HG02623 (cell line): ENCODE results near the gene SAMD4A.
A peak's percentile ranks its signal among the peaks of the same experiment; 100 is the strongest.

ENCODE experiments used
- ATAC-seq: cut with Tn5 transposase; IDR thresholded peaks from one replicate; pipeline ENCODE4 v1.9.1; 2021; ENCODE audit warnings: moderate library complexity; ENCODE audit not compliant: unreplicated experiment

Gene SAMD4A, protein sequence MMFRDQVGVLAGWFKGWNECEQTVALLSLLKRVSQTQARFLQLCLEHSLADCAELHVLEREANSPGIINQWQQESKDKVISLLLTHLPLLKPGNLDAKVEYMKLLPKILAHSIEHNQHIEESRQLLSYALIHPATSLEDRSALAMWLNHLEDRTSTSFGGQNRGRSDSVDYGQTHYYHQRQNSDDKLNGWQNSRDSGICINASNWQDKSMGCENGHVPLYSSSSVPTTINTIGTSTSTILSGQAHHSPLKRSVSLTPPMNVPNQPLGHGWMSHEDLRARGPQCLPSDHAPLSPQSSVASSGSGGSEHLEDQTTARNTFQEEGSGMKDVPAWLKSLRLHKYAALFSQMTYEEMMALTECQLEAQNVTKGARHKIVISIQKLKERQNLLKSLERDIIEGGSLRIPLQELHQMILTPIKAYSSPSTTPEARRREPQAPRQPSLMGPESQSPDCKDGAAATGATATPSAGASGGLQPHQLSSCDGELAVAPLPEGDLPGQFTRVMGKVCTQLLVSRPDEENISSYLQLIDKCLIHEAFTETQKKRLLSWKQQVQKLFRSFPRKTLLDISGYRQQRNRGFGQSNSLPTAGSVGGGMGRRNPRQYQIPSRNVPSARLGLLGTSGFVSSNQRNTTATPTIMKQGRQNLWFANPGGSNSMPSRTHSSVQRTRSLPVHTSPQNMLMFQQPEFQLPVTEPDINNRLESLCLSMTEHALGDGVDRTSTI

DNA sequence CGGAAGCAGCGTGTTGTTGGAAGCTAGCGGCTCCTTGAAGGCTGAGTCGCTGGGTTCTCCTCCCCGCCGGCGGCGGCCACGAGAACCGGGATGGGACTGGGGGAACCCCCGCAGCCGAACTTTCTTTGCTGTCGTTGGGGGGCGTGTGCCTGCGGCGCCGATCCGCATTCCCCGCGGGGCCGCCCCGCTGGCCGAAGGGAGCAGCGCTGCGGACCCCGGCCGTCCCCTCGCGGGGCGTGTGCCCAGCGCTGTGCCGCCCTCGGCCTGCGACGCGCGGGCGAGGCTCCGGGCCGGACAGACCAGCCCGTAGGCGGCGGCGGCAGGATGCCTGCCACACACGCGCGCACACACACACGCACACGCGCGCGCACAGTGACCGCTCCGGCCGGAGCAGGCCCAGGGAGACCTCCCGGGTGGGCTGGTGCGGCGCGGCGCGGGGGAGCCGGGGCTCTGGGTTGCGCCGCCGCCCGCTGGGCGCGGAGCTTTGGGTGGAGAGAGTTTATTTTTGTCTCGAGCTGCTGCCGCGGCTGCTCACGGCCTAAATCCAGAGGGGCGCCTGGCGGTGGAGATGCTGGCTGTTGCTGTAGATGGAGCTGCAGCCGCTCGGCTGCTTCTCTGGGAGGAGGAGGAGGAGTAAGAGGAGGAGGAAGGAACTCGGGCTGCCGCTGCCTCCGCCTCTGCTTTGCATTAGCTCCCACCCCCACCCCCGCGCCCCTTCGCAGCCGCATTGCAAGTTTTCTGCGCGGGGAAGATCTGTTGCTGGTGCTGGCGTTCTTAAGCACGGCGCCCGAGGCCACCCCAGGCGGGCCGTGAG lies at the start of gene SAMD4A:
Gene SAMD4A, plus strand, starts transcription at position 719 of the 814 bp plus-strand sequence. CDS start 789 bp downstream, outside the sequence.
- ATAC-seq = peak; percentile 36

DNA sequence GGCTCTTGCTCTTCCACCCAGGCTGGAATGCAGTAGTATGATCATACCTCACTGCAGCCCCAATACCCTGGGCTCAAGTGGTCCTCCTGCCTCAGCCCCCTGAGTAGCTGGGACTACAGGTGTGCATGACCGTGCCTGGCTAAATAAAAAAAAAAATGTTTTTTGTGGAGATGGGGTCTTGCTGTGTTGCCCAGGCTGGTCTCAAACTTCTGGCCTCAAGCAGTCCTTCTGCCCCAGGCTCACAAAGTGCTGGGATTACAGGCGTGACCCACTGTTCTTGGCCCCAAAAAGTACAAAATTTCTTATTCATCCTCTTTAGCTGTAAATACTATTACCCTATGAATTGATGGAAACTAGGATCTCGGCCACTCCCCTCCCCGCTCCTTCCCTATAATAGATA lies 42.5 kb upstream of the SAMD4A start:
- ATAC-seq = no peak

DNA sequence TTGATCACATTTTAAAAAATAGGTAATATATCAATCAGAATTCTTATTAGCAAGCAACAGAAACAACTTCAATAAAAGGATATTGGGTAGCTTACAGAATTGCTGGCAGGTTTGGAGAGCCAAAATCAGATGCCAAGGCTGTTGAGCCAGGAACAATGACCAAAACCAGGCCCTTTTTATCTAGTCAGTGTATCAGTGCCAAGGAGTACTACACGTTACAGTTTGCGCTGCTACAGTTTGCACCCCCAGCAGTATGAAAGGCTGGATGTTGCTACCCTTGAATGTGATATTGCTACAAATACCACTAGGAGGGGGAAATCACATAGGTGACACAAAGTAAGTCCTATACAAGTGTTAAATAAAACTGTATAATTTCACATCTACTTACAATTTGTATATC lies 38.0 kb upstream of the SAMD4A start:
- no peak for ATAC-seq

DNA sequence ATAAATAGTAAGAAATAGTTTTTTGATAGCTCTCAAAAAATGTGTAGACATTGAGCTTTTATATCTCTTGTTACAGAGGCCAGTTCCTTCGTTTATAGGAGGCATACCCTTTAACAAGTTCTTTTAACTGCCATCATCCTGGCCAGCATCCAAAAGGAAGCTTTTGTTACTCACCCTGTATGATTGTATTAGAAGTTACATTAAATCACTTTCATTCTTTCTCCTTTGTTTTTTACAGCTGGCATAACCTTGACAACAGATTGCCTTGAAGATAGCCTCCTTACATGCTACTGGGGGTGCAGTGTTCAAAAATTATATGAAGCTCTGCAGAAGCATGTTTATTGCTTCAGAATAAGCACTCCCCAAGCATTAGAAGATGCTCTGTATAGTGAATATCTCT lies 37.1 kb upstream of the SAMD4A start:
- no peak for ATAC-seq

DNA sequence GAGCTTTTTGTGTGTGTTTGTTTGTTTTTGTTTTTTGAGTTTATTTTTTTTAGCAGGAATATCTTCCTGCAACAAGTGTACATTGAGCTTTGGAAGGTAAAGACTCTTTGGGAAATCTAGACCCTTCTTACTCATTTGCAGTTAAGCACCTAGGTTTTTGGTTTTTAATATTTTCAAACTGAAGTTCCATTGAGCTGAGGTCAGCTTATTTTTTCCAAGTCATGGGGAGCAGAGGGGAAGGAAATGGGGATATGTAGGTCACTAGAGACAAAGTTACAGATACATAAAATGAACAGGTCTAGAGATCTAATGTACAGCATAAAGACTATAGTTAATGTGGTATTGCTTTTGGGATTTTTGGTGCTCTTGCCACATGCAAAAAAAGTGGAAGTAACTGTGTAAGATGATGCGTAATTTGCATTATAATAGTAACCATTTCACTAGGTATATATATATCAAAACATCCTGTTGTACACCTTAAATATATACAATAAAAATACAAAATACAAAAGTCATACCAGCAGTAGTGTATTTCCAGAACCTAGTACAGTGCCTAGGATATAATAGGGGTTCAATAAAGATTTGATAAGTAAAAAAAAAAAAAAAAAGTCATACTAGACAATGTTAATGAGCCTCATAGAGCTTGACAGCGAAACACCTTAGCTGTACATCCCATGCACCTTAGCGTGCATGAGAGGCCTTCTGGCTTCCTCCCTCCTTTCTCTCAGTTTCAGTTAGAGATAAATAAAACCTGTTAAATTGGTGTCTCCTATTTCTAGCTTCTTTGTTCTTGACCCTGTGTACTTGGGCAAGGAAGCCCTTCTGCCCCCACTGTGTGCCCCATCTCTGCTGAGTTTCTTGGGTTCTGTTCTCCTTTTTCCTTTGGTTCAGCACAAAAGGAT lies 34.6 kb upstream of the SAMD4A start:
- peak; percentile 86 for ATAC-seq

DNA sequence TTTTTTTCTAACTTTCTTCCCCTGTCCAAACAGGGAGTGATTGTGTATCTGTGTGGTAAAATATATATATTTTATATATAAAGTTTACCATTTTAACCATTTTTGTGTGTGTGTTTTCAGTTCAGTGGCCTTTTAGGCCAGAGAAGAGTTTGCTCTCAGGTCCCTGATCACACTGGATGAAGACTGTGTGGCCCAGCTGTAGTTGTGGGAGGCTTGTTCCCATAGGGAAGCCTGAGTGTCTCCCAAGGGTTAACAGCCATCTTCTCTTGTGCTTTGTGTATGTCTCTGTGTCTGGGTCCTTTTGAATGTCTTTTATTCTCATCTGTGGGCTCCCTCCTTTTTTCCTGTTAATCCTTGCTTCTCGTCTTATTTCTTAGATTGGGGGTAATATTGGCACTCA lies 33.8 kb upstream of the SAMD4A start:
- ATAC-seq = no peak

DNA sequence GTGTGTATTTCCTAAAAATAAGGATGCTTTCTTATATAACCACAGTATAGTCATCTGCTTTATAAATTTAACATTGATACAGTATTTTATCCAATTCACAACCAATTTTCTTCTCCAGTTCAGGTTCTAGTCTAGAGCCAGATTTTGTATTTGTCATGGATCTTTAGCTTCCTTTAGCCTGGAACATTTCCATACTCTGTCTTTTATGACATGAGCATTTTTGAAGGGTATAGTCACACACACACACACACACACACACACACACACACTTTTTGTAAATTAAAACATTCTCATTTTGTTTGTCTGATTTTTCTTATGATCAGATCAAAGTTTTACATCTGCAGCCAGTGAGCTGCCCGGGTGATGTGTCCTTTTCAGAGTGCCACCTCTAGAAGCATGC lies 31.8 kb upstream of the SAMD4A start:
- no peak for ATAC-seq

DNA sequence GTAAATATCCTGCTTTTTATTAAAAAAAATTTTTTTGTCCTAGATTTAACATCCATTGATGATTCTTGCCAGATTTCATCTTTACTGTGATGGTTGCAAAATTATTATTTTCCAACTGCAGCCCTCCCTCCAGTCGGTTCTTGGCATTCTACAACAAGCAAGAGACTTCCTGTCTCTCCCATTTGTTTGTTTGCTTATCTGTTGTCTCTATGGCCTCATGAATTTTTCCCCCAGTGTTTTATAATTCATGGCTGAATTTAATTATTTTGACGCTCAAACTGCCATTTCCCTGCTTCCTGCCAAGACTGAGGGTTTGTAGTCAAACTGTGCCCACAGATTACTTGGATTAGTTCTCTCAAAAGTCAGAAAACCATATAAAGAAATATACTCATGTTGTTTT lies 31.3 kb upstream of the SAMD4A start:
- ATAC-seq = no peak

DNA sequence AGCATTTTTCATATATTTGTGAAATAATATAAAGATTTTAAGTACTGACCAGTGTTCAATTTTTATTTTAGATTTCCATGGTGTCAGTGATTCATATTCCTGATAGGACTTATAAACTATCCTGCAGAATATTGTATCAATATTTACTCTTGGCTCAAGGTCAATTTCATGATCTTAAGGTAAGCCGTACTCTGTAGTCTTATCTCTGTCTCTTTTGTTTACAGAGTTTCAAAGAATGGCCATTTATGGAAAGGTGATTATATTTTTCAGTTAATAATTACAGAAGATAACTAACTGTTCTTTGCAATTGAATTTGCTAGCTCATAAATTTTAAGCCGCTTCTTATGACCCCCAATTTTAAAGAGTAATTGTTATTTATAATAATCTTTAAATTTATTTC lies 29.3 kb upstream of the SAMD4A start:
- ATAC-seq = no peak

DNA sequence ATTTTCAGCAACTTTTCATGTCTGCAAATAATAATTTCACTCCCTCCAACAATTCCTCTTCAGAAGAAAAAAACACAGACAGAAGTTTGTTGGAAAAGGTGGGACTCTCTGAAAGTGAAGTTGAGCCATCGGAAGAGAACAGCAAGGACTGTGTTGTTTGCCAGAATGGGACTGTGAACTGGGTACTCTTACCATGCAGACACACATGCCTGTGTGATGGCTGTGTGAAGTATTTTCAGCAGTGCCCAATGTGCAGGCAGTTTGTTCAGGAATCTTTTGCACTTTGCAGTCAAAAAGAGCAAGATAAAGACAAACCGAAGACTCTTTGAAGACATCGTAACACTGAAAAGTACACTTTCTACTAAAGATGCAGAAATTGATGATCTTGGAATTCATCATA lies 28.9 kb upstream of the SAMD4A start:
- ATAC-seq = no peak

DNA sequence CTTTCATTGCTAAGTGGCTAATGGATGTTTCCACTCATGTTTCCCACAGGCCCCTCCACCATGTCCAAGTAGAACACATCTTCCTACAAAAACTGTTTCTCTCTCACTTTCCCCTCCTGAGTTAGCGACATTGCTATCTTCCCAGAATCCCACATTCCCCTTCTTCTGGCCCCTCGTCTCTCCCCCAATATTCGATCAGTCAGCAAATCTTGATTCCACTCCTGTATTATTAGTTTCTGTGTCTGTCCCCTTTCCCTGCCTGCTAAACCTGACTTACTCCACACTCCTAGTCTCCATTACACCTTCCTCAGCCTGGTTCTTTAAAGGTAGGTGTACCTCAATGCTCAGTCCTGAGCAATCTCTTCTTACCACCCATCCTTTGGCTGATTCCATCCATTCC lies 19.3 kb upstream of the SAMD4A start:
- ATAC-seq = no peak

DNA sequence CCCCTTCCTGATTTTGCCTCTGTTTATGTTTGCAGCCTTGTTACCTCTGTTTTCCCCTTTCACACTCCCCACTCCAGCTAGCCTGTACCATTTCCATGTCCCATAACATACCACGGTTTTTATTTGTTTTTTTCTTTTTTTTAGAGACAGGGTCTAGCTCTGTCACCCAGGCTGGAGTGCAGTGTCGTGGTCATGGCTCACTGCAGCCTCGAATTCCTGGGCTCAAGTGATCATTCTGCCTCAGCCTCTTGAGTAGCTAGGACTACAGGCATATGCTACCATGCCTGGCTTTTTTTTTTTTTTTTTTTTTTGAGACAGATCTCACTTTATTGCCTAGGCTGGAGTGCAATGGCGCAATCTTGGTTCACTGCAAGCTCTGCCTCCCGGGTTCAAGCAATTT lies 18.4 kb upstream of the SAMD4A start:
- ATAC-seq = no peak

DNA sequence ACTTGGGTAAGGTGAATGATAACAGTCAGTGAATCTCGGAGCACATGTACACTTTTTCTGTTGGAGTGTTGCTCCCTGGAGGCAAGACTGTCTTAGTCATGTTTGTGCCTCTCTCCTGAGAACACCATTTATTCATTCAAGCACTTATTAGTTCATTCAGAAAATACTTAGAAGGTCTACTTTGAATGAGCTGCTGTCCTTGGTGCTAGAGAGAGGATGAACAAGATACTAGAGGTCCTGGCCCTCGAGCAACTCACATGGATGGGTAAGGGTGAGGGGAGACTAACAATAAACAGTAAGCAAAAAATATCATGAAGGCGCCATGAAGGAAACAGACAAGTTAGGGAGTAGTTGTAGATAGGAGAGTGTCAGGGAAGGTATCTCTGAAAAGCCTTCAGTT lies 17.1 kb upstream of the SAMD4A start:
- ATAC-seq = no peak

DNA sequence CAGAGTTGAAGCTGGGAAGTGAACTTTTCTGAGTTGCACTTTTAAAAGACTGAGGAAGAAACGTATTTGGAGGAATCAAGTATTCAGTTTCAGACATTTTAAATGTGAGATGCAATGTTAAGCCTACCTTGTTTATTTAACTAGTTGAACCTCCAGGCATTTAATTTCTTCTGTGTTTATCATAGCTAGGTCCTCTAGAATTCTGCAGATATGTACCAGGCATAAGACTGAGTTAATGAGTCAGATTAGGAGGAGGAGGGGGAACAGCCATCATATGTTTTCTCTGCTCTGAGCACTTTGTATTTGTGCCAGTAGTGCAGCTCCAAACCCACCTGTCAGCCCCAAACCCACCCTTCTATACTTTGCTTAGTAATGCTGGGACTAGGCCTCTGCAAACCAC lies 16.4 kb upstream of the SAMD4A start:
- no peak for ATAC-seq

DNA sequence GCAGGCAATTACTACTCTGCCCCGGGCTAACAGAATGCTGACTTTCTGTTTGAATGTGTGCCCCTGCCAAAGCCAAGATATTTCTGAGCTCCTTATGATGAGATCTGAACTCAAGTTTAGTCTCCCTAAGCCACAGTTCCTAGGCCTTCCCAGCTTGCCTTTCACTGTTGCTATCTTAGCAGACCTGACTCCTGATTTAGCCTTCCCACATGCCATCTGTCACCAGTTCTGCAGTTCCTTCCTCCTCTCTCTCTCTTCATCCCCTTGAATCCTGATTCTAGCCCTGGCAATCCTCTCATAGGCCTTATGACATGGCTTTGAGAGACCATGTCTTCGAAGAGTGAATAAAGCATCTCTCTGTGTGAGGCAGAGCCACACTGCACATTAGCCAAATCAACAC lies 12.5 kb upstream of the SAMD4A start:
- no peak for ATAC-seq

DNA sequence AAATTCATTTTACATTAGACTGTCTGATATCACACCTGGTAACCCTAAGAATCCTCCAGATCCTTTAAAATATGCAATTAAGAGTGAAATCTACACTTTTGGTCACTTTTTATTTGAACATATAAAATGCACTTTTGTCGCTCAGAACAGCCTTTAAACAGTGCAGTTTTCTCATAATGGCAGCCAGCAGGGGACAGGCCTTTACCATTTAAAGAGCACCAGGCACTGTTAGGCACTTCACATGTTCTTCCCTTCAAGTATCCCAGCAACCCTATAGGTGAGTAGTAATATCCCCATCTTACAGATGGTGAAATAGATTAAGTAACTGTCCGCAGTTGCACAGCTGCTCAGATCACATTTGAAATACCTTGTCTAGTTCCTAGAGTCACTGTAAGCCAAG lies 11.3 kb upstream of the SAMD4A start:
- ATAC-seq = no peak

DNA sequence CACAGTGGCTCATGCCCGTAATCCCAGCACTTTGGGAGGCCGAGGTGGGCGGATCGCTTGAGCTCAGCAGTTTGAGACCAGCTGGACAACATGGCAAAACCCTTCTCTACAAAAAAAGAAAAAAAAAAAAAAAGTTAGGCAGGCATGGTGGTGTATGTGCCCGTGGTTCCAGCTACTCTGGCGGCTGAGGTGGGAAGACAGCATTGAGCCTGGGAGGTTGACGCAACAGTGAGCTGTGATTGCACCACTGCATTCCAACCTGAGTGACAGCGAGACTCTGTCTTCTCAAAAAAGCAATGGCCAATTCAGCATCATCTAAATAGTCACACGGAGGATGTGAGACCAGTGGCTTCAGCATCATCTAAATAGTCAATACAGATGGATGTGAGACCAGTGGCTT lies 10.4 kb upstream of the SAMD4A start:
- ATAC-seq = no peak

DNA sequence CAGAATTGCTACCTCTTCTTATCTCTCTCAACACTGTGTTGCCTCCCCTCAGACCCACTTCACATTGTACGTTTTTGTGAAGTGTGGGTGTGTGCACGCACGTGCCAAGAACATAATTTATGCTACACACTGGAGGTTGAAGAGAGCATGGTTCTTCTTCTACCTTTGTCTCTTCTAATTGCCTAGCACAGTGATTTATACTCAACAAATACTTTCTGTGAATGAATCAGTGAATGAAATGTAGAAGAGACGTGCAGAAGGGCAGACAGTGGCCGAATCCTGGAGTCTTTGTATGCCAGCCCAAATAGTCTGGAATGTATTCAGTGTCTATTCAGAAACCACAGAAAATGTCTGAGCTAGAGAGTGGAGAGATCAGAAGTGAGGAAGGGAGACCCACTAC lies 4.6 kb upstream of the SAMD4A start:
- ATAC-seq = no peak

DNA sequence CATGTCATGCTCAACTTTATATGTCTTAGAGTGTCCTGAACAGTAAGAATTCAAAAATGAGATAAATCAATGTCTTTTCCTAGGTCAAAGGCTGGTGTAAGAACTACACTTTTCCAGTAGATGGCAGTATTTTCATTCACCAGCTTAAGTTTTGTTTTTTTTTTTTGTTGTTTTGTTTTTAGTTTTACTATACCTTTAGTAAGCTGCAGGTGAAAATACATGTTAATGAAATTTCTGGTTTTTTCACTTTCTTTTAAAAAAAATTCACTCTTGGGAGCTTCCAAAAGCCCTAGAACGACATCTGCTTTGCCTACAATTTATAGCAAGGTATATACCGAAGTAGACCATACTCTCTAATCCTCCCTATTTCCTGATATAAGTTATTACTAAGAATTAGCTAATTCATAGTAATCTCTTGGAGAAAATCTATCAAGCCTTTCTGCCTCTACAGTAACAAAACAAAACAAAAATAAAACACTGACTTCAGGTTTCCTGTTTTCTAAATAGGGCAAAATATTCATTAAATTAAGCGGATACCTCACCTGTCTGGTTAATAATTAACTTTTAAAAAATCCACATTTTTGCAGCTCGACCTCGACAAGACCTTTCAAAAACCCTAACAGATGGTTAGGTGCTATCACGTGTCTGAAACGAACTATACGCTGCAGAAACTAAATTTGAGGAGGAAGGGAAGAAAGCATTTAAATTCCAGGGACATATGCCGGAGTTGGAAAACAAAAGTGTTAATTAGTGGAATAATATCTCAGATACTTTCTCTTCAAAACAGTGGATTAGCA lies 2.7 kb upstream of the SAMD4A start:
- ATAC-seq = no peak
